Dermis blood vessel endothelial cell (primary cell): ENCODE measurements around the gene TBCA. TPM values are rescaled to one million over a fixed set of nuclear protein-coding genes. Genes with fewer than 3 reads are reported as not detected.

Experiments used
- DNase-seq: peaks from one replicate; pipeline ENCODE4 v3.0.0; 2010
- total RNA-seq: library from RNA; depleted of rRNA; stranded (reverse); fragments of >200 nt; gene quantifications from 2 replicates; pipeline ENCODE4 v1.2.3, GENCODE V29; 2014

TBCA gene
- total RNA-seq = 74.4 and 84.8 TPM in 2 replicates

GRCh38 chr5:77775790-77776553, at the start of gene TBCA:
Gene TBCA (minus strand): TSS chr5:77776339. CDS start chr5:77776257, 82 bp downstream.
- DNase-seq = peak; percentile 93

GRCh38 chr5:77824981-77825380, 48.8 kb upstream of the TBCA start:
- DNase-seq = no peak

GRCh38 chr5:77816686-77817085, 40.5 kb upstream of the TBCA start:
- no peak for DNase-seq

GRCh38 chr5:77812926-77813589, 36.9 kb upstream of the TBCA start:
- DNase-seq = no peak

GRCh38 chr5:77806213-77806843, 30.2 kb upstream of the TBCA start:
- no peak for DNase-seq

- DNase-seq = no peak
These were observed 22.3 kb upstream of the TBCA start for GRCh38 chr5:77798456-77798855.

- DNase-seq = no peak
These were observed 21.0 kb upstream of the TBCA start for GRCh38 chr5:77797136-77797535.

- DNase-seq = no peak
These were observed 19.7 kb upstream of the TBCA start for GRCh38 chr5:77795846-77796245.

- DNase-seq = no peak
These were observed 19.1 kb upstream of the TBCA start for GRCh38 chr5:77795268-77795667.

- no peak for DNase-seq
These were observed 15.8 kb upstream of the TBCA start for GRCh38 chr5:77791926-77792325.

- no peak for DNase-seq
These were observed 15.2 kb upstream of the TBCA start for GRCh38 chr5:77791356-77791755.

GRCh38 chr5:77785229-77785628, 9.1 kb upstream of the TBCA start:
- no peak for DNase-seq

GRCh38 chr5:77784735-77785134, 8.6 kb upstream of the TBCA start:
- DNase-seq = no peak

GRCh38 chr5:77781076-77781475, 4.9 kb upstream of the TBCA start:
- no peak for DNase-seq

GRCh38 chr5:77778881-77779438, 2.8 kb upstream of the TBCA start:
- no peak for DNase-seq

- no peak for DNase-seq
These were observed 2.3 kb upstream of the TBCA start for GRCh38 chr5:77778398-77778797.

GRCh38 chr5:77777911-77778310, 1.8 kb upstream of the TBCA start:
- DNase-seq = no peak

- no peak for DNase-seq
These were observed 1.2 kb upstream of the TBCA start for GRCh38 chr5:77777281-77777892.

GRCh38 chr5:77776554-77777206, 541 bp upstream of the TBCA start:
- DNase-seq = no peak

- DNase-seq = peak; percentile 9
These were observed 954 bp downstream of the TBCA start for GRCh38 chr5:77774981-77775789.

- no peak for DNase-seq
These were observed 2.3 kb downstream of the TBCA start for GRCh38 chr5:77773734-77774280.
